ENCODE measurements around the gene SAMD1.

SAMD1 gene

DNA sequence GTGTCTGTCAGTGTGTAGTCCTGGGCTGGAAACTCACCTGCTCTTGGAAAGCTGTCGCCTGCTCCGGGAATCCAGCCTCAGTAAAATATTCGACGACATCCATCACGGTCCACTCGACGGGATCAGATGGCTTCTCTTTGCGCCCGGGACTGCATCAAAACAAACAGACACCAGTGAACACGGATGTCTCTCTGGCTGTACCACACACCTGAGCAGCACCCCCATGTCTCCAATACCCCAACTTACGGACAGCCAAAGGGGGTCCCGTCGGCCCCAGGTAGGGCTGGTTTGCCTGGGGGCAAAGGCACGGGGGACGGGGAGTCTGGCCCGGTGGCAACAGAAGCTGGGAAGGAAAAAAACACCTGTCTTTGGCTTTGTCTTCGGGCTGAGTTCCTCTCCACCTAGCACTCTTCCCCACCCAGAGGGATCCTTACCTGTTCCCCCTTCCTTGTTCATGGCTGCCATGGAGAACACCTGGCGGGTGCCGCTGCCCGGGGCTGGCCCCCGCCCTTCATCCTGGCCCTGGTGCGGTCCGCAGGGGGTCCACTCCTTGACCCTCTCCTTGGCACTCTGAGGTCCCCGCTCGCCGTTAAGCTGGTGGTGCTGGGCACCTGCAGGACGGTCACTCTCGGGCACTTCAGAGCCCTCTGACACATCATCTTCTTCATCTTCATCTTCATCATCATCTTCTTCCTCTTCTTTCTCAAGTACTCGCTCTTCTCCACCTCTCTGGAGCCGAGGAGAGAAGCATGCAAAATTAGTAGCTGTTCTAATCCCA lies 1.7 kb downstream of the SAMD1 start:
- DNase-seq = no peak

DNA sequence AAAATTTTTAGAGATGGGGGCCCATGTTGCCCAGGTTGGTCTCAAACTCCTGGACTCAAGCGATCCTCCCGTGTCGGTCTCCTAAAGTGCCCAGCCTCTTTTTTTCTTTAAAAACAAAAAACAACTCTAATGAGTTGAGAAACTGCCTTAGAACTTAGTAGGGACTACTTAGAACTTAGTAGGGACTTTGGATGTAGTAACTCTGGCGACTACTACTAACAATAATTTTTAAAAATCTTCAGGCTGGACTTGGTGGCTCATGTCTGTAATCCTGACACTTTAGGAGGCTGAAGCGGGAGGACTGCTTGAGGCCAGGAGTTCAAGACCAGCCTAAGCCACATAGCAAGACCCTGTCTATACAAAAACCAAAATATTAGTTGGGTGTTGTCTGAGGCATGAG lies 4.5 kb downstream of the SAMD1 start:
- DNase-seq = no peak

DNA sequence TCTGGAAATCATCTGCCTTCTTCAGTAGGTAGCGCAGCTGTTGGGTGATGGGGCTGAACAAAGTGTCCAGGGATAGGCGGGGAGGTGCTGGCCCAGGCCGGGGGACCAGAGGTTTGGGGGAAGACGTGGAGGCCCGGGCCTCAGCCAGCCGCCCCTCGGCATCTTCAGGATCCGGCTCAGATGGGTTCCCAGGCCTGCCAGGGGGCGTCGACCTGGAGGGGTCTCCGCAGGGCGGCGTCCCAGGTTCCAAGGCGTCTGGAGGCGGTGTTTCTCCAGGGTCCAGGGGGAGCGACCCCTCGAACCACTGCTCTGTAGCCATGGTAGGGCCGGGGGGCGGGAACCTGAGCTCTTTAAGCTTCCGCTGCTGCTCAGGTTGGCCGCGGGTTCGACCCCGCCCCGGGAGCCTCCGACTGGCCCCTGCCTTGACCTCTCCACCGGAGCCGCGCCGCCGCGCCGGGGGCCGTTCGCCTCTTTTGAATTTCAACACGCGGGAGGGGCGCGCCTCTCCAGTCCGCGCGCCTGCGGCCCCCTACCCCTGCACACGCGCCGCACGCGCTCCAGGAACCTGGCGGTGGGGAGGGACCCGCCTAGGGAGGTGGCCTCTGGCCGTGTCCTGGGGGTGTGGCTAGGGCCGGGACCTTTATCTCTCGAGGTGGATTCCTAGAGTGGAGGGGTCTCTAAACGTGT lies 5.1 kb downstream of the SAMD1 start, which contains the start of gene C19orf67:
TSS of gene C19orf67 (minus strand) at position 475 of the 687 bp plus-strand sequence. CDS start at position 319, 156 bp downstream.
- DNase-seq = no peak

DNA sequence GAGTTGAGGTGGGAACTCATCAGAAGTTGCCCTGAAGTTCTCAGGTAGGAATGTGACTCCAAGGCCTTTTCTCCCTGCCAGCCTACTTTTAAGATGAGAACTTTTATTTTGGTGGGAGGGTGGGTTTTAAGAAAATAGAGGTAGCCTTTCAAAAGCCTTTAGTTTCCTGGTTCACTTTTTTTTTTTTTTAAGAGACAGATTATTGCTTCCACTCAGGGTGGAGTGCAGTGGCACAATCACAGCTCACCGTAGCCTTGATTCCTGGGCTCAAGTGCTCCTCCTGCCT lies 7.9 kb downstream of the SAMD1 start:
- DNase-seq = no peak

DNA sequence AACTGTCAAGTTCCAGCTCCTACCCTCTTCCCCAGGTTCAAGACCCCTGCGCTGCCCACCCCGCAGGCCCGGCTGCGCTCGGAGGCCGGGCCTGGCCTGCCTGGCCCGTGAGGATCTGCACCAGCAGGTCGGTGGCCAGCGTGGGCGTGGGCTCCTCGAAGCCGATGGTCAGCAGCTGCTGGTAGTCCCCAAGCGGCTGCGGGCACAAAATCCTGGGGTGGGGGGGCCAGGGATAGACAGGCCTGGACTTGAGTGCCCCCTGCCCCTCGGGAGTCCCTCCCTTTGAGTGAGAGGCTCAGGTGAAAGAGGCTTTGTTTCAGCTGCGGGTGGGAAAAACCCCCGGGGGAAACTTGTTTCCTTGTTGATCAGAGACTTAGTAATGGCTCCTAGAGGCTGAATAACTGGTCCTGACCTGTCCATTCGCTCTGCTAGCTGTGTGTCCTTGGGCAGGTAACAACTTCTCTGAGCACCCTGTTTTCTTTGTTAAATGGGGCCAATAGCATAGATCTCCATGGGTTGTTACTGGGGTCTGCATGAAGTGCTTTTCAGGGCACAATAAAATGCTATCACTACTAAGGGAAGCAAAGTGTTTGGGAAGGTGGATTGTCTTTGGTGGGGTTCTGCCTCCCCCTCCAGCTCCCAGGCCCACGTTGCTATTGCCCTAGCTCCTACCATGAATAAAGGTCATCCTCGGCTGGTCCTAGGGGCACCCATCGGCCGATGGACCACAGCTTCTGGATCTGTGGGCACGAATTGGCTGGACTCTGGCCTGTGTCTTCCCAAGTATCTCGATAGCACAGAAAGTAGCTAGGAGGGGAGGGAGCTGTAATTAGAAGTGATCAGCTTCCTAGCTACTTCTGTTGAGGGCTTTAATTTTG lies 8.5 kb downstream of the SAMD1 start:
- DNase-seq = no peak

DNA sequence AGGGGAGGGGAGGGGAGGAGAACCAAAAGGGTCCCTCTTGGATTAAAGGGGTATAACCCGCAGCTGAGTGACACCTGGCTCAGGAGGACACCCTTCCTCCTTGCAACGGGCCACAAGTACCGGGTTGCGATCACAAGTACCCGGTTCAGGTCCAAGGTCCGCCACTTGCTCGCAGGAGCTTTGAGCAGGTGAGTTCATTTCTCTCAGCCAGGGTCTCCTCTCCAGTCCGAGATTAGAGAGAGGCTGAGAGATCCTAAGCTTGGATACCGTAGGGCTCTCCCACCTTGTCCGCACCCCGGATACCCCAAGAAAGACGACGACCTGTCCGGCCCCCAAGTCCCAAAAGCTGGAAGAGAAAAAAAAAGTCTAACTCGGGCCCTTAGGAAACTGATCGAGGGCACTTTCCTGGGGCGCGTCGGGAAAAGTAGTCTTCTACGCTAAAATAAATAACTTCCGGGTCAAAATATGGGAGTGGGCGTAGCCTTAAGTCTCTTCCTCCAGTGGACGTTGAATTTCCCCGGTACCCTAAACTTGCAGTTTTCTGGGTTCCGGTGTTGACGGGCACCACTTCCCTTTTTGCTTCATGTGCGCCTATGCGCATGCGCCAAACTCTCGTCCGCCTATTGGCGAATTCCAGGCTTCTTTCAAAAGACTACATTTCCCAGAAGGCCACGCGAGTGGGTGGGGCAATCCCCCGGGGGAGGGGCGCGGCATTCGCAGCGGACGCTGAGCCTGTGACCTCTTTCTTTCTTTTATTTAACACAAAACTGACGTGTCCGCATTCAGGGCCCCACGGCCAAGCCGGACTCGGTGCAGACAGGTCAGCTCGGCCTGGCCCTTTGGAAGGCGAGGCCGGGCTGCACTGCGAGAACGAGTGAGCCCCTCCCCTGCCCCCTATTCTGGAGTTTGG lies 9.4 kb downstream of the SAMD1 start:
- DNase-seq = peak; percentile 95 to 97

DNA sequence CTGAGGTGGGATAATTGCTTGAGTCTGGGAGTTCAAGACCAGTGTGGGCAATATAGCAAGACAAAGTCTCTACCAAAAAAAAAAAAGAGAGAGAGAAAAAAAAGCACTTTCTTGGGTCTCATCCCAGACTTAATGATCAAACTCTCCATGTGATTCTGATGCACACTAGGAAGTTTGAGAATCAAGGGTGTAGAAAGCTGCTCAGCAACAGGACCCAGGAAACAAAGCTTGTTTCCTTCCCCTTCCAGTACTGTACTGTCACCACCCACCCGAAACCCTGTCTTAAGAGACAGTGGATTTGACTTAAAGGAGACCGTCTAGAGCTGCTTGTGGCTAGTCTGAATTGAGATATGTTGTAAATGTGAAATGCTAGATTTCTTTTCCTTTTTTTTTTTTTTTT lies 12.1 kb downstream of the SAMD1 start:
- DNase-seq = no peak

DNA sequence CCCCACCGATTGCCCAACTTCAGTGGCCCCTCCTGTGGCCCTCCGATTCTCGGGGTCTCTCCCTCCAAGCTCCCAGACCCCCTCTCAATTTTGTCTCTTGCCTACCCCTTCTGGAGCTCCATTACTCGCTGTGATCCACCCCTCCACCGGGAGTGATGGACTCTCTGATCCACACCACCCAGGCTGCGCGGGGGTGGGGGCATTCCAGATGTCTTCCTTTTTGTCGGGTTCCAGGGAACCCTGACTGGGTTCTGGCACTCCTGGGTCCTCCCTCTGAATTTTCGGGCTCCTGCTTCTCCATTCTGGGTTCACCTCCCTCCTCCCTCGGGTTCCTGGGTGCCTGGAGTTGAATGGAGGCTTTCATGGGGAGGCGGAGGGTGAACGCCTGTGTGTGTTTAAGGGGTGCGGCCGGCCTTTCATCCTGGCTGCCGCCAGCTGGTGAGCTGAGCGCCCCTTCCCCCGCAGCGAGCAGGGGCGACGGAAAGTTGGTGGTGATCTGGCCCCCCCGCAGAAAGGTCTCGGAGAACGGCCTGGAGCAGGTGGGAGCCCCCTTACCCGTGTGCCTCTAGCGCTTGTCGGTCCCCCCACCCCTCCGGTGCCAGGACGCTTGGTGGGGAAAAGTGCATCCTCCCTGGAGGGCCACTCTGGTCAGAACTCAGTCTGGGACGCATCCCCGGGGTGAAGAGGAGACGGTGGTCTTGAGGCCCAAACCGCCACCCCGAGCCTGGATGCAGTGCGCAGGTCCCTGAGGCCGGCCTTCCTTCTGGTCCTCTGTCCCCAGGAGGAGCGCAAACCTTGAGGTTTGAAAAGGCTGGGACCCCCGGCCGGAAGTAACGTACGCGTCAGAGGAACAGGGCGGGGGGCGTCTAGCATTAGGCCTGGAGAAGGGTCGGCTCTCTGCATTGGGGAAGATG lies 16.4 kb downstream of the SAMD1 start:
- no peak for DNase-seq

DNA sequence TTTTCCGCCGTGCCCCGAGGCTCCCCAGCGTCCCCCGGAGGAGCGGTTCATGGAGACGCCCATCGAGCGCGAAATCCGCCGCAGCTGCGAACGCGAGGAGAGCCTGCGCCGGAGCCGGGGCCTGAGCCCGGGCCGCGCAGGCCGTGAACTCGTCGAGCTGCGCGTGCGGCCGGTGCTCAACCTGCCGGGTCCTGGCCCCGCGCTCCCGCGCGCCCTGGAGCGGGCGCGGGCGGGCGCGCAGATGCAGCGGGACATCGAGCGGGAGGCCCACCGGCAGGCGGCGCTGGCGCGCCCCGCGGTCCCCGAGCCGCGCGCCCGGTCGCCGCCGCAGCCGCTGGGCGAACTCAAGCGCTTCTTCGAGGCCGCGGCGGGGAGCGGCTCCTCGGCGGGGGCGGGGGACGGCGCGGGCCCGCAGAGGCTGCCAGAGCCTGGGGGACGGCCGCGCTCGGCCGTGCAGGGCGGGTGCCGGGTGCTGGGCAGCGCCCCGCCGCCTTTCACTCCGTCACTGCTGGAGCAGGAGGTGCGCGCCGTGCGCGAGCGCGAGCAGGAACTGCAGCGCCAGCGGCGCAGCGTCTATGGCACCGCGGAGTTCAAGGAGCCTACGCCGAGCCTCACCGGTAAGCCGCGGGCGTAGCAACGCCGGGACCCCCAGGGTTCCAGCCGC lies 17.2 kb downstream of the SAMD1 start:
- DNase-seq = no peak

DNA sequence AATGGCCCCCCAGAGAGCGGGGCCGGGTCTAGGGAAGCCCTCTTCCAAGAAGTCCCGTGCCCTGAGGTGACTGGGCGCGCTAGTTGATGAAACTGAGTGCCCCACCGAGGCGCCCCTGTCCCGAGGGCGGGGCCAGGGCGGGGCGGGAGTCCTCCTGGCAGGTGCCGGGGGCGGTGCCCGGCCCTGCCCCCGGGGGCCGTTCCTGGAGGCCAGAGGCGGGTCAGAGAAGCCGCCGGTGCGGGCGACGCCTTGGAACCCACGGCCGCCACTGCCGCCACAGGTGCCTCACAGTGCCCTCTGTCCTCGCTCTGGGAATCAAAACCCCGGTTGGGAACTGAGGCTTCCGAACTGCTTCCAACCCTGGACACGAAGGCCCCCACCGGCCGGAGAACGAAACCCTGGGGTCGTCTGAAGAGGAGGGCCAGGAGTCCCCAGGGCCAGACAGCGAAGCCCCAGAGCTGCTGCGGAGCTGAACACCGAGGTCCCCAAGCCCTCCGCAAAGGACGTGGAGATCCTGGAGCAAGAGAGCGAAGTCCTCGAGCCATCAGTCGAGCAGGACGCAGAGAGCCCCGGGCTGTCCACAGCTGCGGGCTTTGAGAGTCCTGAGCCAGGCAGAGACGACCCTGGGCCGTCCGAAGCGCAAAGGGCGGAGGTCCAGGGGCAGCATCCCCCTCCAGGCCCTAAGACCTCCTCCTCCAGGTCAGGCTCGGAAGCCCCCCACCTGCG lies 17.9 kb downstream of the SAMD1 start, which contains the start of gene MISP3:
TSS of gene MISP3 (plus strand) at position 252 of the 726 bp plus-strand sequence. CDS start 524 bp downstream, outside the sequence.
- no peak for DNase-seq

GRCh38 chr19:14070268-14071050 lies 20.1 kb downstream of the SAMD1 start:
- no peak for DNase-seq

DNA sequence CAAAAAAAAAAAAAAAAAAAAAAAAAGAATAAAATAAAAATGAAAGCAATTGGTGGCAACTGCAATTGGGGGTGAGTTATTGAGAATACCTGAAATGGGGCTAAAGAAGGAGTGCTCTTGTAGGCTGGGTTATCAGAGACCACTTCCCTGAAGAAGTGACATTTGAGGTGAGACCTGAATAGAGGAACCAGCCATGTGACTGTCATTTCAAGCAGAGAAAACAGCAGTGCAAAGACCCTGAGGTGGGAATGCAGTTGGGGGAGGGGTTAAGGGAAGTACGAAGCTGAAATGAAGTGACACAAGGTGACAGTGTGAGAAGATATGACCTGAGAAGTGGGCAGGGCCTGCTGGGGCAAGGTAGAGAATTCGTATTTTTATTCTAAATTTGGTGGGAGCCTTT lies 24.4 kb downstream of the SAMD1 start:
- no peak for DNase-seq

- no peak for DNase-seq
Measured at GRCh38 chr19:14063105-14063504, 27.4 kb downstream of the SAMD1 start.

DNA sequence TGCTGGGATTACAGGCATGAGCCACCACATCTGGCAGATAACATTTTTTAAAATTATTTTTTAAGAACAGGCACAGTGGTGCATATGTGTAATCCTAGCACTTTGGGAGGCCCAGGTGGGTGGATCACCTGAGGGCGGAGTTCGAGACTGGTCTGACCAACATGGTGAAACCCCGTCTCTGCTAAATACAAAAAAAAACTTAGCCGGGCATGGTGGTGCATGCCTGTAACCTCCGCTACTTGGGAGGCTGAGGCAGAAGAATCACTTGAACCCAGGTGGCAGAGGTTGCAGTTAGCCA lies 28.0 kb downstream of the SAMD1 start:
- no peak for DNase-seq

DNA sequence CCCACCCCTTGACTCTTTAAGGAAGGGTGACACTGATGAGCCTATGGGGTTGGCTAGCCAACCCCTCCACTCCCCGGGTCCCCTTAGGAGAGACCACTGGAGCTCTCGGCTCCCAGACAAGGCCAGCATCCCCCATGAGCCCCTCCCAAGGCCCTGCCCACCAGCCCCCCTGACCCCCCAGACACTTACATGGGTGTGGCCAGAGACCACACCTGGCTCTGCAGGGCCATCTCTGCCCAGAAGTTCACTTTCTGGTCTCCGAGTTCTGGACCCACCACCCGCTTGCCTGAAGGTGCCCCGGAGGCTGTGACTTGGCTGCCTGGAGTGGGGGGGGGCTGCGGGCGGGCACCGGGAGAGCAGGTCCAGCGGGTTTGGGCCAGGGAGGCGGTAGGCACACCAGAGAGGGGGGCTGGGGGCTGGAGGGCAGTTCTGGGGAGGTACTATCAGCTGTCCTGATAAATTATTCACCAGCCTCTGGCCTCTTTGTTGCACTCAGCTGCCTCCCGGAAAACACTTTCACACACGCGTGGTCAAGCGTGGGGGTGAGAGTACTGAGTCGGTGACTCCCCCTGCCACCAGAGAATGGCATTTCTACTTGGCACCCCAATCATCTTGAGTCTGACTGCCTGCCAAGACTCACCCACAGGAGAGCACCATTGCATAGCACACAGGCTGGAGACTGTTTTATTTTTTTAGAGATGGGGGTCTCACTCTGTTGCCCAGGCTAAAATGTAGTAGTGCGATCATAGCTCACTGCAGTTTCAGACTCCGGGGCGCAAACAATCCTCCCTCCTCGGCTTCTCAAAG lies 28.6 kb downstream of the SAMD1 start, which contains the start of gene PALM3:
TSS of gene PALM3 (minus strand) at position 326 of the 807 bp plus-strand sequence. CDS start at position 230, 96 bp downstream.
- no peak for DNase-seq

DNA sequence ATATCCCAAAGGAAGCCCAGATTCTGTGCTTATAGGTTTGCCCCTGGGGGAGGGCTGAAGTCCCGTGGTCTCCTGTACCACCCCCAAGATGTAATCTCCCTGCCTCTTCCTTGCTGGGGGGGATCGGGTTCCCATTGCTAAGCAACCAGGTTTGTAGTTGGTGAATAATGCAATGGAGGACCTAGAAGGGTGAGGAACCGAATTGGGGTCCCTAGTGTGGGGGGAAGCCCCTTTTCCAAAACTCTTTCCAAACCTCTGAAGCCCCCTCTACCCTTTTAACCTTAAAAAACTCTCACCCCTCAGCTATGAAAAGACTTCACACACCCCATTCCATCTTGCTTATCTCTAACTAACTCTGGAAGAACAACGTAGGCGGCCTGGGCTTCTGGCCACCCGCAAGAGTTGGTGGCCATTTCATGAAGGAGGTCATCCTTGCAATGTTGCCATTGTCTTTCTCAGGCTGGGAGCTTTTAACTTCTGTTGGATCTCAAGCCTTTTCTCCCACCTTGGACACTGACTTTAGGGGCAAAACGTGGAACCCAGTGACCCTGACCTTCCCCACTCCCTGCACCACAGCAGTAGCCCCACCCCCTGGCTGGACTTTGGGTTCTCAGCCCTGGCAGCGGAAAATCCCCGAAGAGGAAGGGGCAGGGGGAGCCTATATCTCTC lies 29.3 kb downstream of the SAMD1 start:
- no peak for DNase-seq

GRCh38 chr19:14059652-14060155 lies 30.8 kb downstream of the SAMD1 start:
- DNase-seq = no peak

DNA sequence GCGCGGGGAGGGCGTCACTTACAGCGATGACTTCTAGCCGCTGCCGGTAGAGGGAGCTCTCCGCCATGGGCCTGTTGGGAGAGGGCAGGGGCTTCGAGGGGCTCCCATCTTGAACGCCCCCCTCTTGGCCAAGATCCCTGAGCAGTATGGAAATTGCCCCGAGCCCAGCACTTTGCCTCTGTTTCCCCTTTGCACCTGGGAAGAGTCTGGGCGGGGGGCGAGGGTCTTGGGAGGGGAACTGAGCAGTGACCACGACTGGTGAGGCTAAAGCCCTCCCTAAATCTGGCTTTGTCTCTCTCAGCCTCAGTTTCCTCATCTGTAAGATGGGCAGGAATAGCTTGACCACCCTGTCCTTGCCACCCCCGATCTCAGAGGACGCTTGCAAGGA lies 31.5 kb downstream of the SAMD1 start:
- no peak for DNase-seq

Measured in cerebellar nuclear complex (tissue), 1 donor.